GM13977 (cell line): Measurements from ENCODE around the gene CALHM3.

Experiments
- DNase-seq: peaks from one replicate; pipeline ENCODE4 v3.0.0; 2012; ENCODE audit warnings: low spot score
- in situ Hi-C: fragments of 300-500 bp; cut with MboI; formaldehyde crosslinking; loops from one replicate; pipeline ENCODE4 v1.12.0; 2022; ENCODE audit warnings: low sequenced_read_pairs, low pct_unique_long_range_greater_than_20kb, mixed read lengths, inconsistent platforms; ENCODE audit not compliant: unreplicated experiment
- TF ChIP-seq, protein P1 (sequence below): IDR thresholded peaks from 2 replicates; pipeline ENCODE4 v1.5.1; 2012; ENCODE audit warnings: mild to moderate bottlenecking, control low read depth; ENCODE audit not compliant: insufficient read depth; ENCODE audit errors: extremely low read depth, missing control alignments

Gene CALHM3

DNA sequence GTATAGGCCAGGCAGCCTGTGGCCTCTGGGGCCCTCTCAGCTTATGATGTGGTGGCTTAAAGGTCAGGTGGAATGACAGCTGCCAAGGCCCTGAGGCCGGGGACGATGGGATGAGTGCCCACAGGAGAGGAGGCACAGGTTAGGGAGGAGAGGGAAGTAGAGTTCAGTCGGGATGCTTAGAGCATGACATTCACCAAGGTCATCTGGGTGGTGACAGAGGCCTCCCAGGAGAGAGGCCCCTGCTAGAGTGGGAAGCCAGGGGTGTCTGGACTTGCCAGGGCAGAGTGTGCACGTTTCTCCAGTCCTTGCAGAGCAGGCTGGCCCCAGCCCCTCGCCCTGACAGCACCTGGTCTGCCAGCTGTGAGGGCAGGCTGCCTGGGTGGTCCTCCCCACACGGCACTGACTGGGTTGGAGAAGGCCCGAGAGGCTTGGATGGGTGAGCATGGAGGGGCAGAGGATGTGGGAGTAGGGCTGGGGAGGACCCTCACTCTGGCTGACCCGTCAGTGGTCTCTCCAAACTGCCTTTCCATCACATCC lies 21.8 kb downstream of the CALHM3 start:
- in situ Hi-C loops = no loop called here
- TF ChIP-seq, protein P1, sequence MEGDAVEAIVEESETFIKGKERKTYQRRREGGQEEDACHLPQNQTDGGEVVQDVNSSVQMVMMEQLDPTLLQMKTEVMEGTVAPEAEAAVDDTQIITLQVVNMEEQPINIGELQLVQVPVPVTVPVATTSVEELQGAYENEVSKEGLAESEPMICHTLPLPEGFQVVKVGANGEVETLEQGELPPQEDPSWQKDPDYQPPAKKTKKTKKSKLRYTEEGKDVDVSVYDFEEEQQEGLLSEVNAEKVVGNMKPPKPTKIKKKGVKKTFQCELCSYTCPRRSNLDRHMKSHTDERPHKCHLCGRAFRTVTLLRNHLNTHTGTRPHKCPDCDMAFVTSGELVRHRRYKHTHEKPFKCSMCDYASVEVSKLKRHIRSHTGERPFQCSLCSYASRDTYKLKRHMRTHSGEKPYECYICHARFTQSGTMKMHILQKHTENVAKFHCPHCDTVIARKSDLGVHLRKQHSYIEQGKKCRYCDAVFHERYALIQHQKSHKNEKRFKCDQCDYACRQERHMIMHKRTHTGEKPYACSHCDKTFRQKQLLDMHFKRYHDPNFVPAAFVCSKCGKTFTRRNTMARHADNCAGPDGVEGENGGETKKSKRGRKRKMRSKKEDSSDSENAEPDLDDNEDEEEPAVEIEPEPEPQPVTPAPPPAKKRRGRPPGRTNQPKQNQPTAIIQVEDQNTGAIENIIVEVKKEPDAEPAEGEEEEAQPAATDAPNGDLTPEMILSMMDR = no peak

DNA sequence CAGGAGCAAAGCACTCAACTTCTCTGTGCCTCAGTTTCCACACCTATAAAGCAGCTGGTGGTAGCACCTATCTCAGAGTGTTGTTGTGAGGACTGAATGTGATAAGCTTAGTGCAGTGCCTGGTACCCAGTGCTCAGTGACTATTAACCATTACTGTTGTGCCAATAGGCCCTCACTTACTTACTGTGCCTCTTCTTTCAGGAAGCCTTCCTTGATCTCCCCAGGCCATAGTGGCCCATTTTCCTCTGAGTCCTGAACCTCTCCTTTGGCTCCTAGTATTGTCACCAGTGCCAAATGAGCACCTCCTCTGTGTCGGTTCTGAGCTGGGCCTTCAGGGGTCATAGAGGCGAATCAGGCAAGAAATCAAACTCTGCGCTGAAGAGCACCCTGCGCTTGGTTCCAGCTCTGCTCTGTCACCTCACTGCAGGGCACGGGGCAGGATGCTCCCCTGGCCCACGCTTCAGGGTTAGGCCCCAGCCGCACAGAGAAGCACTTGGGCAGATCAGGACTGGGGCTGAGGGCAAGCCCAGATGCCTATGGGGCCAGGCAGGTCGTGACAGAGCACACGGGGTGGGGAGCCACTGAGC lies 22.9 kb downstream of the CALHM3 start:
- TF ChIP-seq, protein P1 = no peak
- in situ Hi-C loops = no loop called here
- no peak for DNase-seq

More for the DNA sequence above, 21.8 kb downstream of the CALHM3 start:
- no peak for DNase-seq

DNA sequence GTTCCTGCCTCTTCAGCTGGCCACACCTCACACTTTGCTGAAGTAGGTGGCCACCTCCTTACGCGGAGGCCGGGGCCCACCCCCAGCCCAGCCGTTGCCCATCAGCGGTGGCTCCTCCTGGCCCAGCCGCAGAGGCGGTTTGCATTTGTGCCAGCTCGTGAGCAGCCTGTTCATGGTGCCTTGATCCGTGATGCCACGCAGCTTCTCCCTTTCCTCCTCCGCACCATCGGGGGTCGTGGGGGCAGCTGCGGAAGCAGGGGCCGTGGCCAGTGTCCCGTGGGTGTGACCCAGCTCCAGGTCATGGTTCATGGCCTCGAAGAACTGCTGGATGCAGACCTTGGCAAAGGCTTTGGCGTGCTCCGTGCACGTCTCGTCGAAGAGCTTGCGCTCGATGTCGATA lies 23.8 kb downstream of the CALHM3 start:
- in situ Hi-C loops = no loop called here
- no peak for DNase-seq
- TF ChIP-seq, protein P1 = no peak

- in situ Hi-C loops = no loop called here
- DNase-seq = no peak
- TF ChIP-seq, protein P1 = no peak
Observed at GRCh38 chr10:103454026-103454425, 25.0 kb downstream of the CALHM3 start.

- TF ChIP-seq, protein P1 = no peak
- in situ Hi-C loops = no loop called here
- no peak for DNase-seq
Observed at GRCh38 chr10:103452506-103453230, 26.4 kb downstream of the CALHM3 start.

DNA sequence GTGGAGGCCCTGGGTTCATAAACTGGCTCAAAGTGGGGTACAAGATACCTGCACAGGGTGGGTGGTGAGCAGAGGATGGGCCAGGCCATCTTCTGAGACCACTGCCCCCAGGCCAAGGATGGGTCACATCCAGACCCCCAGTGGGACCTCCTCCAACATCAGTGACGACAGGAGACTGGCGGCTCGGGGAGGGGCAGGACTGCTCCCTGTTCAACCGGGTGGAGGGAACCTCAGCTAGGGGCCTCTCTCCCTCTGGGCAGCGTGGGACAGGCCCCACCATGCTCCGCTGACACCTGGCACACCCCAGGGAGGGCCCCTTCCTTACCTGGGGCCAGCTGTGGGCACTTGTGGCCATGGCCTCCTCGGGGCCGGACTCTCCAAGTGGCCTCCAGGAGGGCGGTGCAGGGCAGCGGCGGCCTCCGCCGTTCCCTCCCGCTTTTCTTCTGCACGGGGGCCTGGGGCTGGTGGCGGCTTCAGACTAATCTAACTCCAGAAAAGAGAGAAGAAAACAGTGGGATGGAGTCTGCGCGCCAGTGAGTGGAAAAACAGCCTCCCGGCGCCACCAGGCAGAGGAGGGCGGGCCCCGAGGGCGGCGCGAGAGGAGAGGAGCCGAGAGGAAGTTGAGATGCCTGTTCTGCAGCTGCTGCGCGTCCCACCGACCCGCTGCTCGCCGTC lies 27.1 kb downstream of the CALHM3 start, which contains the start of gene CALHM2:
Gene CALHM2, minus strand, starts transcription at position 540 of the 675 bp plus-strand sequence. CDS start 2,429 bp downstream, outside the sequence.
- TF ChIP-seq, protein P1 = no peak
- in situ Hi-C loops = no loop called here
- DNase-seq = peak; percentile 90
